IMR-90 (cell line): ENCODE results near the gene OR13J1. TPM values are rescaled to one million over a fixed set of nuclear protein-coding genes. Genes with fewer than 3 reads are reported as not detected.

ENCODE experiments used
- ATAC-seq: fragments of 200-7000 bp; cut with Tn5 transposase; 2 replicates; pipeline ENCODE4 v1.9.1; 2020; ENCODE audit warnings: low read depth, mild to moderate bottlenecking, moderate library complexity
- BruUV-seq: library from RNA; stranded (reverse); fragments of 400-500 nt; replicated peaks from 2 replicates; lab custom pipeline; 2021; lab: Mats Ljungman, UMichigan
- CTCF ChIA-PET: fragments of 300-600 bp; formaldehyde crosslinking; extraction: SDS; loops from one replicate; lab custom pipeline; 2021; ENCODE audit warnings: antibody characterized with exemption; lab: Yijun Ruan, JAX
- POLR2A ChIA-PET: fragments of 300-600 bp; sonication (Branson Sonifier 250); formaldehyde crosslinking; loops from one replicate; lab custom pipeline; 2022; ENCODE audit warnings: antibody characterized with exemption; ENCODE audit not compliant: unreplicated experiment; lab: Charles Lee
- DNase-seq: peaks from one replicate; pipeline ENCODE4 v3.0.0; 2013
- H2AFZ ChIP-seq: replicated peaks from 2 replicates; pipeline ENCODE3; 2013; ENCODE audit warnings: low read length, mild to moderate bottlenecking; ENCODE audit not compliant: poor library complexity
- H2AK5ac ChIP-seq: 2 replicates; pipeline ENCODE4 v1.6.1; 2013; ENCODE audit warnings: low read depth, low read length, inconsistent platforms
- H2AK9ac ChIP-seq: replicated peaks from 2 replicates; pipeline ENCODE3; 2013; ENCODE audit warnings: mild to moderate bottlenecking, low read depth, low read length, moderate library complexity; ENCODE audit not compliant: poor library complexity
- H2BK120ac ChIP-seq: 2 replicates; pipeline ENCODE4 v1.6.1; 2013; ENCODE audit warnings: low read depth, low read length, inconsistent platforms
- H2BK15ac ChIP-seq: 3 replicates; pipeline ENCODE4 v1.6.1; 2013; ENCODE audit warnings: low read depth, low read length, inconsistent platforms
- H2BK20ac ChIP-seq: 2 replicates; pipeline ENCODE4 v1.6.1; 2013; ENCODE audit warnings: low read depth, mild to moderate bottlenecking, inconsistent platforms, low read length, moderate library complexity
- H2BK5ac ChIP-seq: 2 replicates; pipeline ENCODE4 v1.6.1; 2013; ENCODE audit warnings: mild to moderate bottlenecking, low read depth, low read length, inconsistent platforms; ENCODE audit not compliant: poor library complexity, severe bottlenecking
- H3K14ac ChIP-seq: replicated peaks from 2 replicates; pipeline ENCODE4 v1.6.1; 2013; ENCODE audit warnings: low read depth, low read length, inconsistent platforms
- H3K18ac ChIP-seq: 2 replicates; pipeline ENCODE4 v1.6.1; 2013; ENCODE audit warnings: low read depth, low read length, control low read depth
- H3K23ac ChIP-seq: 2 replicates; pipeline ENCODE4 v1.6.1; 2013; ENCODE audit warnings: low read depth, low read length, inconsistent platforms
- H3K27ac ChIP-seq: 2 replicates; pipeline ENCODE4 v1.5.1; 2013; ENCODE audit warnings: mild to moderate bottlenecking, control low read depth, low read length; ENCODE audit not compliant: insufficient read depth
- H3K27me3 ChIP-seq: 2 replicates; pipeline ENCODE4 v1.6.1; 2013; ENCODE audit warnings: low read length; ENCODE audit not compliant: control insufficient read depth, insufficient read depth
- H3K36me3 ChIP-seq: 2 replicates; pipeline ENCODE4 v1.6.1; 2013; ENCODE audit warnings: low read length, mixed read lengths; ENCODE audit not compliant: control insufficient read depth, insufficient read depth
- H3K4ac ChIP-seq: 2 replicates; pipeline ENCODE4 v1.6.1; 2013; ENCODE audit warnings: low read depth, low read length, inconsistent platforms
- H3K4me1 ChIP-seq: 2 replicates; pipeline ENCODE4 v1.6.1; 2013; ENCODE audit warnings: low read length, mixed read lengths; ENCODE audit not compliant: control insufficient read depth, insufficient read depth
- H3K4me2 ChIP-seq: 2 replicates; pipeline ENCODE4 v1.6.1; 2013; ENCODE audit warnings: low read depth, mild to moderate bottlenecking, control low read depth, low read length, moderate library complexity
- H3K4me3 ChIP-seq: 2 replicates; pipeline ENCODE4 v1.5.1; 2013; ENCODE audit warnings: low read depth, mild to moderate bottlenecking, control low read depth, low read length, moderate library complexity; ENCODE audit not compliant: insufficient read depth
- H3K56ac ChIP-seq: 2 replicates; pipeline ENCODE4 v1.6.1; 2013; ENCODE audit warnings: low read length, inconsistent platforms; ENCODE audit not compliant: insufficient read depth; ENCODE audit errors: extremely low read depth
- H3K79me1 ChIP-seq, 2 experiments: 2 replicates each; pipeline ENCODE4 v1.6.1; 2013; ENCODE audit warnings: low read length in 2 of 2, inconsistent platforms in 1 of 2, low read depth in 1 of 2
- H3K9ac ChIP-seq: 2 replicates; pipeline ENCODE4 v1.6.1; 2013; ENCODE audit warnings: low read depth, low read length, control low read depth
- H3K9me1 ChIP-seq: 2 replicates; pipeline ENCODE4 v1.6.1; 2013; ENCODE audit warnings: low read length, inconsistent platforms; ENCODE audit not compliant: insufficient read depth
- H3K9me3 ChIP-seq: 2 replicates; pipeline ENCODE4 v1.6.1; 2013; ENCODE audit warnings: low read length; ENCODE audit not compliant: control insufficient read depth, insufficient read depth
- H4K20me1 ChIP-seq: 2 replicates; pipeline ENCODE4 v1.6.1; 2013; ENCODE audit warnings: low read length, inconsistent platforms; ENCODE audit not compliant: insufficient read depth
- H4K5ac ChIP-seq: 2 replicates; pipeline ENCODE4 v1.6.1; 2013; ENCODE audit warnings: mild to moderate bottlenecking, low read depth, low read length, control low read depth
- H4K8ac ChIP-seq, 2 experiments: 2 replicates each; pipeline ENCODE4 v1.6.1; 2013; ENCODE audit warnings: low read depth in 2 of 2, low read length in 2 of 2, control low read depth in 1 of 2, inconsistent platforms in 1 of 2
- H4K91ac ChIP-seq: 2 replicates; pipeline ENCODE4 v1.6.1; 2013; ENCODE audit warnings: low read depth, low read length, inconsistent platforms; ENCODE audit not compliant: insufficient read depth
- BHLHE40 ChIP-seq: fragments of 150-350 bp; IDR thresholded peaks from 2 replicates; pipeline ENCODE4 v1.6.1; 2016; ENCODE audit warnings: mild to moderate bottlenecking, low read depth, low read length
- CEBPB ChIP-seq: IDR thresholded peaks from 2 replicates; pipeline ENCODE4 v1.6.1; 2012; ENCODE audit warnings: low read depth, low read length, improper control_type of control experiment
- CHD1 ChIP-seq: IDR thresholded peaks from 2 replicates; pipeline ENCODE4 v1.6.1; 2012; ENCODE audit warnings: low read depth, low read length, improper control_type of control experiment
- CTCF ChIP-seq: conservative IDR thresholded peaks from 2 replicates; pipeline ENCODE4 v1.5.1; 2012; ENCODE audit warnings: mild to moderate bottlenecking, low read depth, low read length, improper control_type of control experiment
- FOS ChIP-seq: fragments of 150-350 bp; IDR thresholded peaks from 2 replicates; pipeline ENCODE4 v1.6.1; 2016; ENCODE audit warnings: low read depth, low read length
- MAFK ChIP-seq: IDR thresholded peaks from 2 replicates; pipeline ENCODE4 v1.6.1; 2012; ENCODE audit warnings: low read depth, low read length, improper control_type of control experiment
- MAZ ChIP-seq: IDR thresholded peaks from 2 replicates; pipeline ENCODE4 v1.6.1; 2012; ENCODE audit warnings: low read depth, mild to moderate bottlenecking, low read length, improper control_type of control experiment, moderate library complexity, borderline replicate concordance
- MXI1 ChIP-seq: IDR thresholded peaks from 2 replicates; pipeline ENCODE4 v1.6.1; 2012; ENCODE audit warnings: low read depth, mild to moderate bottlenecking, low read length, moderate library complexity, borderline replicate concordance
- NFE2L2 ChIP-seq: fragments of 150-350 bp; IDR thresholded peaks from 2 replicates; pipeline ENCODE4 v1.6.1; 2016; ENCODE audit warnings: low read depth, mild to moderate bottlenecking, low read length
- POLR2A ChIP-seq: IDR thresholded peaks from 2 replicates; pipeline ENCODE4 v1.6.1; 2012; ENCODE audit warnings: mild to moderate bottlenecking, low read depth, low read length
- RAD21 ChIP-seq: IDR thresholded peaks from 2 replicates; pipeline ENCODE4 v1.6.1; 2012; ENCODE audit warnings: low read length, improper control_type of control experiment
- RCOR1 ChIP-seq: IDR thresholded peaks from 2 replicates; pipeline ENCODE4 v1.6.1; 2012; ENCODE audit warnings: mild to moderate bottlenecking, low read length, improper control_type of control experiment; ENCODE audit not compliant: insufficient replicate concordance
- RFX5 ChIP-seq: IDR thresholded peaks from 2 replicates; pipeline ENCODE4 v1.8.0; 2012; ENCODE audit warnings: low read depth, mild to moderate bottlenecking, low read length, moderate library complexity
- SMC3 ChIP-seq: fragments of 150-350 bp; IDR thresholded peaks from 2 replicates; pipeline ENCODE4 v1.6.1; 2016; ENCODE audit warnings: low read depth, mild to moderate bottlenecking, antibody characterized with exemption, low read length, moderate library complexity
- WGBS, 2 experiments: methylation state at CpG; one replicate each; pipeline versions ENCODE4 v1.1.5 to v1.1.7; 2013; ENCODE audit warnings: missing lambda C conversion rate in 2 of 2; ENCODE audit not compliant: insufficient read length in 1 of 2; ENCODE audit errors: extremely low coverage in 2 of 2; 5-methylcytosine and 5-hydroxymethylcytosine counted together
- dilution Hi-C: fragments of 300-500 bp; cut with HindIII; formaldehyde crosslinking; loops from one replicate; pipeline ENCODE4 v1.14.3; 2018; ENCODE audit warnings: low sequenced_read_pairs; ENCODE audit not compliant: unreplicated experiment
- in situ Hi-C: fragments of 300-500 bp; cut with MboI; formaldehyde crosslinking; loops from 3 replicates; pipeline ENCODE4 v1.14.3; 2019; ENCODE audit warnings: low sequenced_read_pairs, inconsistent platforms, mixed read lengths
- intact Hi-C: fragments of 100-400 bp; cut with micrococcal nuclease; formaldehyde crosslinking; loops from 2 replicates; pipeline ENCODE4 v1.10.0; 2022
- polyA plus RNA-seq, 3 experiments: library from polyadenylated mRNA; depleted of rRNA; stranded (reverse); fragments of >200 nt; gene quantifications; 2 replicates each; pipeline ENCODE4 v1.2.3, GENCODE V29; 2012; ENCODE audit warnings: low replicate concordance in 1 of 3
- total RNA-seq: library from RNA; depleted of rRNA; stranded (reverse); fragments of >200 nt; gene quantifications from 2 replicates; pipeline ENCODE4 v1.2.3, GENCODE V29; 2012
- TF ChIP-seq, protein P1 (sequence below): fragments of 150-350 bp; IDR thresholded peaks from 2 replicates; pipeline ENCODE4 v1.6.1; 2016; ENCODE audit warnings: low read depth, mild to moderate bottlenecking, low read length, moderate library complexity, borderline replicate concordance
- TF ChIP-seq, protein P2 (sequence below): fragments of 150-350 bp; IDR thresholded peaks from 2 replicates; pipeline ENCODE4 v1.6.1; 2017; ENCODE audit warnings: mild to moderate bottlenecking, antibody characterized with exemption, low read length, low read depth

Gene OR13J1
- total and polyA plus RNA-seq, 2 of the 4 experiments (the other 2 are of a cell fraction): not detected

DNA sequence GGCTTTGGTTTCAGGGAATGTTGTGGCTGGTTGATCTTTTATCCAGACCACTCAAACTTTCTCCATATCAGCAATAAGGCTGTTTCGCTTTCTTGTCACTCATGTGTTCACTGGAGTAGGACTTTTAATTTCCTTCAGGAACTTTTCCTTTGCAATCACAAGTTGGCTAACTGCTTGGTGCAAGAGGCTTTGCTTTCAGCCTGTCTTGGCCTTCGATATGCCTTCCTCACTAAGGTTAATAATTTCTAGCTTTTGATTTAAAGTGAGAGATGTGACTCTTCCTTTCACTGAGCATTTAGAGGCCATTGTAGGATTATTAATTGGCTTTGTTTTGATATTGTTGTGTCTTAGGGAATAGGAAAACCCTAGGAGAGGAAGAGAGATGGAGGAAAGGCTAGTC lies 28.8 kb upstream of the OR13J1 start:
- no CpG with 5 or more reads among the region's 2 CpGs for WGBS, 2 experiments
- H2AFZ ChIP-seq: no peak overlapping the region
- H3K79me1 ChIP-seq: no peaks in the 10 kb centered on the region
- dilution Hi-C loops: no loop called here
- no peak for ATAC-seq
- H3K27me3 ChIP-seq: peaks cover 24% of the 10 kb centered on the region
- no peak overlapping the region for H4K8ac ChIP-seq
- no peak overlapping the region for H2BK5ac ChIP-seq
- no peak overlapping the region for H2BK20ac ChIP-seq
- H2AK9ac ChIP-seq: no peak overlapping the region
- no peaks in the 10 kb centered on the region for H3K9me1 ChIP-seq
- no peaks in the 10 kb centered on the region for H3K4me1 ChIP-seq
- CTCF ChIA-PET: no interaction called here
- no peak overlapping the region for H3K56ac ChIP-seq
- no peak overlapping the region for H2BK120ac ChIP-seq
- H3K36me3 ChIP-seq: no peaks in the 10 kb centered on the region
- H3K4me3 ChIP-seq: no peak overlapping the region
- TF ChIP-seq CTCF (no peak), BHLHE40 (no peak), FOS (no peak), RAD21 (no peak), MAFK (no peak), CHD1 (no peak), SMC3 (no peak), MAZ (no peak), CEBPB (no peak), POLR2A (no peak), RCOR1 (no peak), NFE2L2 (no peak), RFX5 (no peak), MXI1 (no peak)
- TF ChIP-seq, protein P1, sequence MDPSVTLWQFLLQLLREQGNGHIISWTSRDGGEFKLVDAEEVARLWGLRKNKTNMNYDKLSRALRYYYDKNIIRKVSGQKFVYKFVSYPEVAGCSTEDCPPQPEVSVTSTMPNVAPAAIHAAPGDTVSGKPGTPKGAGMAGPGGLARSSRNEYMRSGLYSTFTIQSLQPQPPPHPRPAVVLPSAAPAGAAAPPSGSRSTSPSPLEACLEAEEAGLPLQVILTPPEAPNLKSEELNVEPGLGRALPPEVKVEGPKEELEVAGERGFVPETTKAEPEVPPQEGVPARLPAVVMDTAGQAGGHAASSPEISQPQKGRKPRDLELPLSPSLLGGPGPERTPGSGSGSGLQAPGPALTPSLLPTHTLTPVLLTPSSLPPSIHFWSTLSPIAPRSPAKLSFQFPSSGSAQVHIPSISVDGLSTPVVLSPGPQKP: no peak
- TF ChIP-seq, protein P2, sequence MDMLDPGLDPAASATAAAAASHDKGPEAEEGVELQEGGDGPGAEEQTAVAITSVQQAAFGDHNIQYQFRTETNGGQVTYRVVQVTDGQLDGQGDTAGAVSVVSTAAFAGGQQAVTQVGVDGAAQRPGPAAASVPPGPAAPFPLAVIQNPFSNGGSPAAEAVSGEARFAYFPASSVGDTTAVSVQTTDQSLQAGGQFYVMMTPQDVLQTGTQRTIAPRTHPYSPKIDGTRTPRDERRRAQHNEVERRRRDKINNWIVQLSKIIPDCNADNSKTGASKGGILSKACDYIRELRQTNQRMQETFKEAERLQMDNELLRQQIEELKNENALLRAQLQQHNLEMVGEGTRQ: no peak
- no peak overlapping the region for H3K27ac ChIP-seq
- DNase-seq: no peak
- H3K4me2 ChIP-seq: no peak overlapping the region
- no peaks in the 10 kb centered on the region for H4K20me1 ChIP-seq
- no peak overlapping the region for H3K14ac ChIP-seq
- H3K18ac ChIP-seq: no peak overlapping the region
- H4K5ac ChIP-seq: no peak overlapping the region
- no peak overlapping the region for H3K4ac ChIP-seq
- no peak overlapping the region for H4K91ac ChIP-seq
- no peak overlapping the region for H3K9ac ChIP-seq
- no peaks in the 10 kb centered on the region for H3K9me3 ChIP-seq
- H2AK5ac ChIP-seq: no peak overlapping the region
- no peak overlapping the region for H2BK15ac ChIP-seq
- no peak overlapping the region for H3K23ac ChIP-seq
- intact Hi-C loops: no loop called here
- BruUV-seq: no TSS peak
- POLR2A ChIA-PET: no interaction called here
- in situ Hi-C loops: no loop called here
